Mesenchymal stem cell (in vitro differentiated cells and primary cell): Measurements from ENCODE around the gene GPNMB.

Experiments used
- DNase-seq: peaks from one replicate; pipeline ENCODE4 v3.0.0-alpha.2; 2013
- H2AFZ ChIP-seq: one replicate; pipeline ENCODE4 v1.6.1; 2013; ENCODE audit warnings: low read depth, mild to moderate bottlenecking, control low read depth, inconsistent platforms, low read length, moderate library complexity
- H2AK5ac ChIP-seq: 2 replicates; pipeline ENCODE4 v1.6.1; 2013; ENCODE audit warnings: low read length, moderate library complexity, mild to moderate bottlenecking, inconsistent platforms; ENCODE audit not compliant: severe bottlenecking
- H2BK120ac ChIP-seq: one replicate; pipeline ENCODE4 v1.6.1; 2013; ENCODE audit warnings: low read depth, mild to moderate bottlenecking, inconsistent platforms, low read length, moderate library complexity
- H2BK12ac ChIP-seq, 2 experiments: one replicate each; pipeline ENCODE4 v1.6.1; 2013; ENCODE audit warnings: inconsistent platforms in 2 of 2, low read length in 2 of 2, mild to moderate bottlenecking in 2 of 2, moderate library complexity in 2 of 2, control low read depth in 1 of 2
- H2BK15ac ChIP-seq: one replicate; pipeline ENCODE4 v1.6.1; 2013; ENCODE audit warnings: mild to moderate bottlenecking, low read depth, inconsistent platforms; ENCODE audit not compliant: poor library complexity, severe bottlenecking
- H2BK5ac ChIP-seq: 2 replicates; pipeline ENCODE4 v1.6.1; 2013; ENCODE audit warnings: low read depth, mild to moderate bottlenecking, low read length, control low read depth, inconsistent platforms; ENCODE audit not compliant: poor library complexity, severe bottlenecking
- H3K14ac ChIP-seq, 2 experiments: one replicate each; pipeline ENCODE4 v1.6.1; 2013; ENCODE audit warnings: inconsistent platforms in 2 of 2, low read length in 2 of 2, control low read depth in 1 of 2, mild to moderate bottlenecking in 1 of 2, moderate library complexity in 1 of 2
- H3K18ac ChIP-seq, 2 experiments: one replicate each; pipeline ENCODE4 v1.6.1; 2013; ENCODE audit warnings: inconsistent platforms in 2 of 2, low read length in 2 of 2, control low read depth in 1 of 2, low read depth in 1 of 2, mild to moderate bottlenecking in 1 of 2
- H3K23ac ChIP-seq, 2 experiments: one replicate each; pipeline ENCODE4 v1.6.1; 2013; ENCODE audit warnings: inconsistent platforms in 2 of 2, low read length in 2 of 2, mild to moderate bottlenecking in 2 of 2, moderate library complexity in 2 of 2, control low read depth in 1 of 2
- H3K27ac ChIP-seq: 2 replicates; pipeline ENCODE4 v1.5.1; 2013; ENCODE audit warnings: mild to moderate bottlenecking, moderate library complexity, low read length, control low read depth, inconsistent platforms; ENCODE audit not compliant: poor library complexity, severe bottlenecking
- H3K27me3 ChIP-seq, 2 experiments: 2 replicates each; pipeline versions ENCODE4 v1.6.1 to v1.7.0; 2013; ENCODE audit warnings: low read length in 2 of 2, mild to moderate bottlenecking in 2 of 2, moderate library complexity in 2 of 2, control low read depth in 1 of 2, inconsistent platforms in 1 of 2; ENCODE audit not compliant: control insufficient read depth in 1 of 2, insufficient read depth in 1 of 2
- H3K36me3 ChIP-seq, 2 experiments: 2 replicates each; pipeline versions ENCODE4 v1.6.1 to v1.7.0; 2013; ENCODE audit warnings: low read length in 2 of 2, control low read depth in 1 of 2, inconsistent platforms in 1 of 2, low read depth in 1 of 2, mild to moderate bottlenecking in 1 of 2; ENCODE audit not compliant: insufficient read depth in 2 of 2, control insufficient read depth in 1 of 2
- H3K4ac ChIP-seq, 2 experiments: one replicate each; pipeline ENCODE4 v1.6.1; 2013; ENCODE audit warnings: inconsistent platforms in 2 of 2, low read length in 2 of 2, mild to moderate bottlenecking in 2 of 2, moderate library complexity in 2 of 2, control low read depth in 1 of 2, low read depth in 1 of 2
- H3K4me1 ChIP-seq: 2 replicates; pipeline ENCODE4 v1.6.1; 2013; ENCODE audit warnings: low read depth, low read length, control low read depth; ENCODE audit not compliant: control insufficient read depth, insufficient read depth
- H3K4me2 ChIP-seq: 2 replicates; pipeline ENCODE4 v1.6.1; 2013; ENCODE audit warnings: low read length, mild to moderate bottlenecking, inconsistent platforms; ENCODE audit not compliant: poor library complexity, severe bottlenecking
- H3K4me3 ChIP-seq, 2 experiments: 2 replicates each; pipeline versions ENCODE4 v1.5.1 to v1.7.0; 2013; ENCODE audit warnings: low read length in 2 of 2, mild to moderate bottlenecking in 2 of 2, control low read depth in 1 of 2, low read depth in 1 of 2; ENCODE audit not compliant: insufficient read depth in 1 of 2
- H3K79me1 ChIP-seq: replicated peaks from 2 replicates; pipeline ENCODE4 v1.6.1; 2013; ENCODE audit warnings: mild to moderate bottlenecking, control low read depth, low read length, inconsistent platforms; ENCODE audit not compliant: poor library complexity, severe bottlenecking
- H3K9ac ChIP-seq: 2 replicates; pipeline ENCODE4 v1.7.0; 2013; ENCODE audit warnings: mild to moderate bottlenecking, low read length, moderate library complexity
- H3K9me3 ChIP-seq: 2 replicates; pipeline ENCODE4 v1.7.0; 2013; ENCODE audit warnings: mild to moderate bottlenecking, low read length; ENCODE audit not compliant: control insufficient read depth
- H4K8ac ChIP-seq: one replicate; pipeline ENCODE4 v1.6.1; 2013; ENCODE audit warnings: inconsistent platforms, mild to moderate bottlenecking, low read length, moderate library complexity
- H4K91ac ChIP-seq: one replicate; pipeline ENCODE4 v1.6.1; 2013; ENCODE audit warnings: mild to moderate bottlenecking, low read length, inconsistent platforms
- WGBS: methylation state at CpG from one replicate; pipeline ENCODE4 v1.1.7; 2013; ENCODE audit warnings: mixed read lengths; 5-methylcytosine and 5-hydroxymethylcytosine counted together

Gene GPNMB

GRCh38 chr7:23247046-23247602 lies 549 bp downstream of the GPNMB start:
- peak; percentile 24 for DNase-seq
- Histone ChIP-seq H3K4me2 (no peak overlapping the region), H3K18ac (peak overlapping the region; percentile 18 to 80), H3K4me1 (peaks cover 4% of the 10 kb centered on the region), H3K79me1 (no peaks in the 10 kb centered on the region), H2BK120ac (no peak overlapping the region), H3K9ac (peak overlapping the region; percentile 88), H3K9me3 (peaks cover 4% of the 10 kb centered on the region), H3K14ac (no peak overlapping the region), H2BK5ac (no peak overlapping the region), H3K27me3 (no peaks in the 10 kb centered on the region), H3K36me3 (peaks cover 3 to 38% of the 10 kb centered on the region in 2 experiments), H3K4ac (no peak overlapping the region), H2AK5ac (peak overlapping the region; percentile 24), H4K91ac (no peak overlapping the region), H3K27ac (no peak overlapping the region), H3K4me3 (peak overlapping the region in 1 of 2 experiments; percentile 82), H4K8ac (peak overlapping the region; percentile 62), H2BK12ac (peak overlapping the region in 1 of 2 experiments; percentile 57), H2BK15ac (peak overlapping the region; percentile 77), H2AFZ (peak overlapping the region; percentile 67), H3K23ac (no peak overlapping the region)
- WGBS, result 82% methylated on average over 5 of the region's 6 CpGs

GRCh38 chr7:23247603-23248335 lies 1.2 kb downstream of the GPNMB start:
- Histone ChIP-seq H2BK12ac (peak overlapping the region in 1 of 2 experiments; percentile 51), H2AK5ac (peak overlapping the region; percentile 24), H2BK15ac (no peak overlapping the region), H3K4me2 (no peak overlapping the region), H3K27me3 (no peaks in the 10 kb centered on the region), H2BK5ac (no peak overlapping the region), H3K4ac (no peak overlapping the region), H3K27ac (no peak overlapping the region), H4K8ac (peak overlapping the region; percentile 90), H2AFZ (peak overlapping the region; percentile 67), H3K79me1 (no peaks in the 10 kb centered on the region), H4K91ac (peak overlapping the region; percentile 30), H3K4me1 (peaks cover 4% of the 10 kb centered on the region), H3K4me3 (peak overlapping the region in 1 of 2 experiments; percentile 82), H3K9ac (peak overlapping the region; percentile 88), H3K14ac (peak overlapping the region in 1 of 2 experiments; percentile 76), H2BK120ac (no peak overlapping the region), H3K18ac (peak overlapping the region in 1 of 2 experiments; percentile 75), H3K36me3 (peaks cover 3 to 45% of the 10 kb centered on the region in 2 experiments), H3K23ac (peak overlapping the region in 1 of 2 experiments; percentile 75), H3K9me3 (peaks cover 4% of the 10 kb centered on the region)
- WGBS, result 24% methylated on average over 52 of the region's 53 CpGs
- DNase-seq, result peak; percentile 22

GRCh38 chr7:23249486-23249885 lies 2.9 kb downstream of the GPNMB start:
- H3K23ac ChIP-seq, result no peak overlapping the region
- DNase-seq, result no peak
- no peak overlapping the region for H2AK5ac ChIP-seq
- no peak overlapping the region for H2BK5ac ChIP-seq
- no peak overlapping the region for H3K18ac ChIP-seq
- no peak overlapping the region for H3K4me2 ChIP-seq
- no peak overlapping the region for H3K4ac ChIP-seq
- no peaks in the 10 kb centered on the region for H3K27me3 ChIP-seq
- H3K4me1 ChIP-seq, result peaks cover 7% of the 10 kb centered on the region
- no peak overlapping the region for H2AFZ ChIP-seq
- no peak overlapping the region for H2BK15ac ChIP-seq
- H3K4me3 ChIP-seq, result peak overlapping the region in 1 of 2 experiments; percentile 43
- no peak overlapping the region for H4K91ac ChIP-seq
- no peak overlapping the region for H3K14ac ChIP-seq
- peaks cover 4% of the 10 kb centered on the region for H3K9me3 ChIP-seq
- no peak overlapping the region for H2BK120ac ChIP-seq
- H3K36me3 ChIP-seq, result peaks cover 3 to 62% of the 10 kb centered on the region in 2 experiments
- no peak overlapping the region for H2BK12ac ChIP-seq
- no peak overlapping the region for H3K9ac ChIP-seq
- no peak overlapping the region for H4K8ac ChIP-seq
- H3K27ac ChIP-seq, result no peak overlapping the region
- no peaks in the 10 kb centered on the region for H3K79me1 ChIP-seq

- Histone ChIP-seq H2AFZ (no peak overlapping the region), H2BK120ac (no peak overlapping the region), H4K8ac (no peak overlapping the region), H3K18ac (no peak overlapping the region), H3K27ac (peak overlapping the region; percentile 14), H3K9ac (no peak overlapping the region), H3K4me2 (no peak overlapping the region), H2BK12ac (no peak overlapping the region), H3K23ac (no peak overlapping the region), H3K14ac (no peak overlapping the region), H2BK5ac (no peak overlapping the region), H3K27me3 (no peaks in the 10 kb centered on the region), H3K9me3 (peaks cover 4% of the 10 kb centered on the region), H3K36me3 (peaks cover 0 to 99% of the 10 kb centered on the region in 2 experiments), H3K4me3 (no peak overlapping the region), H3K4ac (no peak overlapping the region), H3K79me1 (no peaks in the 10 kb centered on the region), H3K4me1 (peaks cover 3% of the 10 kb centered on the region), H2AK5ac (no peak overlapping the region), H4K91ac (no peak overlapping the region), H2BK15ac (no peak overlapping the region)
- DNase-seq, result no peak
- WGBS, result 88% methylated on average over 7 of the region's 7 CpGs
Observed at GRCh38 chr7:23254051-23254681, 7.6 kb downstream of the GPNMB start.
